ENCODE measurements around the gene PCDHGA6.
"Not testable (repeated sequence)": the region's sequence is repeated elsewhere in the genome, so short reads cannot be mapped to it uniquely, and the experiment has no call there.

PCDHGA6 gene

DNA sequence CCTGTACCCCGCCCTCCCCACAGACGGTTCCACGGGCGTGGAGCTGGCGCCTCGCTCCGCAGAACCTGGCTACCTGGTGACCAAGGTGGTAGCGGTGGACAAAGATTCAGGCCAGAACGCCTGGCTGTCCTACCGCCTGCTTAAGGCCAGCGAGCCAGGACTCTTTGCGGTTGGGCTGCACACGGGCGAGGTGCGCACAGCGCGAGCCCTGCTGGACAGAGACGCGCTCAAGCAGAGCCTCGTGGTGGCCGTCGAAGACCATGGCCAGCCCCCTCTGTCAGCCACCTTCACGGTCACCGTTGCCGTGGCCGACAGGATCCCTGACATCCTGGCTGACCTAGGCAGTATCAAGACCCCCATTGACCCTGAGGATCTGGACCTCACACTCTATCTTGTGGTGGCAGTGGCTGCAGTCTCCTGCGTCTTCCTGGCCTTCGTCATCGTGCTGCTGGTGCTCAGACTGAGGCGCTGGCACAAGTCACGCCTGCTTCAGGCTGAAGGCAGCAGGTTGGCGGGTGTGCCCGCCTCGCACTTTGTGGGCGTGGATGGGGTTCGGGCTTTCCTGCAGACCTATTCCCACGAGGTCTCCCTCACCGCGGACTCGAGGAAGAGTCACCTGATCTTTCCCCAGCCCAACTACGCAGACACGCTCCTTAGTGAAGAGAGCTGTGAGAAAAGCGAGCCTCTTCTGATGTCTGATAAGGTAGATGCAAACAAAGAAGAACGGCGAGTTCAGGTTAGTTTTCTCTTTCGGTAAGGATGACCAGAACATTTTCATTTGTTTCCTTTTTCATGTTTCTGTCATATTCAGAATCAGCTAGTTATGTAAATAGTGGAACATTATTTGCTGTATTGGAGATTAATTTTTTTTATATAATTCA lies 7.4 kb upstream of the PCDHGA6 start:
- H3K27me3 ChIP-seq (ENCODE audit: insufficient read depth, low read depth, severe bottlenecking) = no peaks in the 10 kb centered on the region
- no peak overlapping the region for H3K4me3 ChIP-seq (ENCODE audit: low read depth, low read length)
- TF ChIP-seq, protein P1, sequence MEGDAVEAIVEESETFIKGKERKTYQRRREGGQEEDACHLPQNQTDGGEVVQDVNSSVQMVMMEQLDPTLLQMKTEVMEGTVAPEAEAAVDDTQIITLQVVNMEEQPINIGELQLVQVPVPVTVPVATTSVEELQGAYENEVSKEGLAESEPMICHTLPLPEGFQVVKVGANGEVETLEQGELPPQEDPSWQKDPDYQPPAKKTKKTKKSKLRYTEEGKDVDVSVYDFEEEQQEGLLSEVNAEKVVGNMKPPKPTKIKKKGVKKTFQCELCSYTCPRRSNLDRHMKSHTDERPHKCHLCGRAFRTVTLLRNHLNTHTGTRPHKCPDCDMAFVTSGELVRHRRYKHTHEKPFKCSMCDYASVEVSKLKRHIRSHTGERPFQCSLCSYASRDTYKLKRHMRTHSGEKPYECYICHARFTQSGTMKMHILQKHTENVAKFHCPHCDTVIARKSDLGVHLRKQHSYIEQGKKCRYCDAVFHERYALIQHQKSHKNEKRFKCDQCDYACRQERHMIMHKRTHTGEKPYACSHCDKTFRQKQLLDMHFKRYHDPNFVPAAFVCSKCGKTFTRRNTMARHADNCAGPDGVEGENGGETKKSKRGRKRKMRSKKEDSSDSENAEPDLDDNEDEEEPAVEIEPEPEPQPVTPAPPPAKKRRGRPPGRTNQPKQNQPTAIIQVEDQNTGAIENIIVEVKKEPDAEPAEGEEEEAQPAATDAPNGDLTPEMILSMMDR (IDR thresholded peaks at IDR 0.05; ENCODE audit: low read depth, low read length) = no peak
- DNase-seq = no peak
- peaks cover 23% of the 10 kb centered on the region for H3K9me3 ChIP-seq (ENCODE audit: severe bottlenecking)
- no peak overlapping the region for H3K27ac ChIP-seq
- no peaks in the 10 kb centered on the region for H3K36me3 ChIP-seq

DNA sequence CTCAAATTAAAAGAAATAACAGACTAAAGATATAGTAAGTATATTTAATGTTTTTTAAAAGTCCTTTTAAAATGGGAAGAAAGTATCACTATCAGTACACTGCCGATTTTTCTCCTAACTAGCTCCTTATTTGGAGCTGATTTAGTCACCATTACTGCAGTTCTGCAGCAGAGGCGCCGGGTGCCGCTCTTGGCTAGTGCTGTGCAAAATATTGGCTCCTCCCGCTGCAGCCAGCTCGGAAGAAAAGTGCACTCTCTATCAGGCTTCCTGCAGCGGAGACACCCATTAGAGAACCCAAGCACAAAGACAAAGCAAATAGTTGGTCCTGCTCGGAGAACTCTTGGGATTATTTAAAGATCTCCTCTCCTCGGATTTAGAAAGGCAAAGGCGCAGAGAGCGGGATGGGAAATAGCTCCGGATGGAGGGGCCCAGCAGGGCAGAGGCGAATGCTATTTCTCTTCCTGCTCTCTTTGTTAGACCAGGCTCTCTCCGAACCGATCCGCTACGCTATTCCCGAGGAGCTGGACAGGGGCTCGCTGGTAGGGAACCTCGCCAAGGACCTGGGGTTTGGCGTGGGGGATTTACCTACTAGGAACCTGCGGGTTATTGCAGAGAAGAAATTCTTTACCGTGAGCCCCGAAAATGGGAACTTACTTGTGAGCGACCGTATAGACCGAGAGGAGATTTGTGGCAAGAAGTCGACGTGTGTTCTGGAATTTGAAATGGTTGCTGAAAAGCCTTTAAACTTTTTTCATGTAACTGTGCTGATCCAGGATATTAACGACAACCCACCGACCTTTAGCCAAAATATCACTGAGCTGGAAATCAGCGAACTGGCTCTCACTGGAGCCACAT lies 3.5 kb upstream of the PCDHGA6 start, which contains the start of gene PCDHGB3:
PCDHGB3 (plus strand) TSS at position 249 of the 855 bp plus-strand sequence; CDS start at position 402, 153 bp downstream.
- H3K36me3 ChIP-seq = no peaks in the 10 kb centered on the region
- no peak within 1 kb of the TSS for H3K4me3 ChIP-seq (ENCODE audit: low read depth, low read length)
- no peak for DNase-seq
- H3K27ac ChIP-seq = no peak within 1 kb of the TSS
- TF ChIP-seq, protein P1 (IDR thresholded peaks at IDR 0.05; ENCODE audit: low read depth, low read length) = no peak
- H3K27me3 ChIP-seq (ENCODE audit: insufficient read depth, low read depth, severe bottlenecking) = no peaks in the 10 kb centered on the region
- H3K9me3 ChIP-seq (ENCODE audit: severe bottlenecking) = peaks cover 28% of the 10 kb centered on the region

DNA sequence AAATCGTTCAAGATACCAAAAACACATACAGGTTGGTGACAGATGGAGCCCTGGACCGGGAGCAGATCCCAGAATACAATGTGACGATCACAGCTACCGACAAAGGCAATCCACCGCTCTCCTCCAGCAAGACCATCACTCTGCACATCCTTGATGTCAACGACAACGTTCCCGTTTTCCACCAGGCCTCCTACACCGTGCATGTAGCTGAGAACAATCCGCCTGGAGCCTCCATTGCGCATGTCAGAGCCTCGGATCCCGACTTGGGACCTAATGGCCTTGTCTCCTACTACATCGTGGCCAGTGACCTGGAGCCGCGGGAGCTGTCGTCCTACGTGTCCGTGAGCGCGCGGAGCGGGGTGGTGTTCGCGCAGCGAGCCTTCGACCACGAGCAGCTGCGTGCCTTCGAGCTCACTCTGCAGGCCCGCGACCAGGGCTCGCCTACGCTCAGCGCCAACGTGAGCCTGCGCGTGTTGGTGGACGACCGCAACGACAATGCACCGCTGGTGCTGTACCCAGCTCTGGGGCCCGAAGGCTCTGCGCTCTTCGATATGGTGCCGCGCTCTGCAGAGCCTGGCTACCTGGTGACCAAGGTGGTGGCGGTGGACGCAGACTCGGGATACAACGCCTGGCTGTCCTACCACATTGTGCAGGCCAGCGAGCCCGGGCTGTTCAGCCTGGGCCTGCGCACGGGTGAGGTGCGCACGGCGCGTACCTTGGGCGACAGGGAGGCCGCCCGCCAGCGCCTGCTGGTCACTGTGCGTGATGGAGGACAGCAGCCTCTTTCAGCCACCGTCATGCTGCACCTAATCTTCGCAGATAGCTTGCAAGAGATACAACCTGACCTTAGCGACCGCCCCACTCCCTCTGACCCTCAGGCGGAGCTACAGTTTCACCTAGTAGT lies 1.9 kb upstream of the PCDHGA6 start:
- no peaks in the 10 kb centered on the region for H3K36me3 ChIP-seq
- H3K27ac ChIP-seq = no peak overlapping the region
- no peak for DNase-seq
- H3K4me3 ChIP-seq (ENCODE audit: low read depth, low read length) = no peak overlapping the region
- no peaks in the 10 kb centered on the region for H3K27me3 ChIP-seq (ENCODE audit: insufficient read depth, low read depth, severe bottlenecking)
- TF ChIP-seq, protein P1 (IDR thresholded peaks at IDR 0.05; ENCODE audit: low read depth, low read length) = no peak
- peaks cover 30% of the 10 kb centered on the region for H3K9me3 ChIP-seq (ENCODE audit: severe bottlenecking)

DNA sequence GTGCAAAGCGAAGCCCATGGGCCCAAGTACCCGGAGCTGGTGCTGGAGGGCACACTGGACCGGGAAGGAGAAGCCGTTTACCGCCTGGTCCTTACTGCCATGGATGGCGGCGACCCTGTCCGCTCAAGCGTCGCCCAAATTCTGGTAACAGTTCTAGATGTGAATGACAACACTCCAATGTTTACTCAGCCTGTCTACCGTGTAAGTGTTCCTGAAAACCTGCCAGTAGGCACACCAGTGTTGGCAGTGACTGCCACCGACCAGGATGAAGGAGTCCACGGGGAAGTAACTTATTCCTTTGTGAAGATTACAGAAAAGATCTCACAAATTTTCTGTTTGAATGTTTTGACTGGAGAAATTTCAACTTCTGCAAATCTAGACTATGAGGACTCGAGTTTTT lies 936 bp downstream of the PCDHGA6 start:
- H3K36me3 ChIP-seq = no peaks in the 10 kb centered on the region
- H3K27me3 ChIP-seq (ENCODE audit: insufficient read depth, low read depth, severe bottlenecking) = no peaks in the 10 kb centered on the region
- peaks cover 30% of the 10 kb centered on the region for H3K9me3 ChIP-seq (ENCODE audit: severe bottlenecking)
- no peak overlapping the region for H3K4me3 ChIP-seq (ENCODE audit: low read depth, low read length)
- no peak overlapping the region for H3K27ac ChIP-seq
- DNase-seq = no peak
- TF ChIP-seq, protein P1 (IDR thresholded peaks at IDR 0.05; ENCODE audit: low read depth, low read length) = no peak

DNA sequence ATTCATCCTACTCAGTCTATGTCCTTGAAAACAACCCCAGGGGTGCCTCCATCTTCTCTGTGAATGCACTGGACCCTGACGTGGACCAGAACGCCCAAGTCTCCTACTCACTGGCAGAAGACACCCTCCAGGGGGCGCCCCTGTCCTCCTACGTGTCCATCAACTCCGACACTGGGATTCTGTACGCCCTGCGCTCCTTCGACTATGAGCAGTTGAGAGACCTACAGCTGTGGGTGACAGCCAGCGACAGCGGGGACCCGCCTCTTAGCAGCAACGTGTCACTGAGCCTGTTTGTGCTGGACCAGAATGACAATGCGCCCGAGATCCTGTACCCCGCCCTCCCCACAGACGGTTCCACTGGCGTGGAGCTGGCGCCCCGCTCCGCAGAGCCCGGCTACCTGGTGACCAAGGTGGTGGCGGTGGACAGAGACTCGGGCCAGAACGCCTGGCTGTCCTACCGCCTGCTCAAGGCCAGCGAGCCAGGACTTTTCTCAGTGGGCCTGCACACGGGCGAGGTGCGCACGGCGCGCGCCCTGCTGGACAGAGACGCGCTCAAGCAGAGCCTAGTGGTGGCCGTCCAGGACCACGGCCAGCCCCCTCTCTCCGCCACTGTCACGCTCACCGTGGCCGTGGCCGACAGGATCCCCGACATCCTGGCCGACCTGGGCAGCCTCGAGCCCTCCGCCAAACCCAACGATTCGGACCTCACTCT lies 1.9 kb downstream of the PCDHGA6 start:
- H3K9me3 ChIP-seq (ENCODE audit: severe bottlenecking) = peaks cover 29% of the 10 kb centered on the region
- H3K27me3 ChIP-seq (ENCODE audit: insufficient read depth, low read depth, severe bottlenecking); H3K4me3 ChIP-seq (ENCODE audit: low read depth, low read length); DNase-seq; H3K27ac ChIP-seq; H3K36me3 ChIP-seq: not testable (repeated sequence)
